HepG2 (cell line): ENCODE measurements around the gene FAM222B. TPM values are rescaled to one million over a fixed set of nuclear protein-coding genes. Genes with fewer than 3 reads are reported as not detected.

ENCODE experiments used
- AHR ChIP-seq: IDR thresholded peaks from 2 replicates; pipeline ENCODE4 v1.6.1; 2018; ENCODE audit warnings: missing genetic modification reagents, missing compliant biosample characterization
- ATF4 ChIP-seq, 2 experiments: fragments of 450-650 bp in 1 of 2; sonication (generic) in 1 of 2; formaldehyde crosslinking; IDR thresholded peaks; 2 replicates each; pipeline versions ENCODE4 v1.5.0 to v1.8.0; 2020 to 2022; ENCODE audit warnings: mild to moderate bottlenecking in 1 of 2, missing genetic modification reagents in 1 of 2
- BCL3 ChIP-seq: sonication (generic); formaldehyde crosslinking; IDR thresholded peaks from 2 replicates; pipeline ENCODE4 v1.5.1; 2020; ENCODE audit warnings: mild to moderate bottlenecking, missing genetic modification reagents, moderate library complexity
- HNRNPL ChIP-seq: fragments of 200-400 bp; formaldehyde crosslinking; IDR thresholded peaks from 2 replicates; pipeline ENCODE4 v1.6.1; 2017; ENCODE audit warnings: mild to moderate bottlenecking, low read depth, low read length
- HOXA9 ChIP-seq: sonication (generic); formaldehyde crosslinking; IDR thresholded peaks from 2 replicates; pipeline ENCODE4 v1.8.1; 2022; ENCODE audit warnings: missing genetic modification reagents, mild to moderate bottlenecking, moderate library complexity, borderline replicate concordance
- HOXD1 ChIP-seq: sonication (generic); formaldehyde crosslinking; IDR thresholded peaks from 2 replicates; pipeline ENCODE4 v1.5.0; 2020; ENCODE audit warnings: missing genetic modification reagents
- IRF1 ChIP-seq: sonication (generic); formaldehyde crosslinking; IDR thresholded peaks from 2 replicates; pipeline ENCODE4 v1.4.0; 2020; ENCODE audit warnings: low read depth, mild to moderate bottlenecking, missing genetic modification reagents
- MIER2 ChIP-seq: IDR thresholded peaks from 2 replicates; pipeline ENCODE4 v1.6.1; 2016; ENCODE audit warnings: missing biosample characterization, missing genetic modification reagents
- NAIF1 ChIP-seq: sonication (generic); formaldehyde crosslinking; IDR thresholded peaks from 2 replicates; pipeline ENCODE4 v1.5.0; 2020; ENCODE audit warnings: mild to moderate bottlenecking, missing genetic modification reagents, borderline replicate concordance
- NFE2L1 ChIP-seq: sonication (generic); formaldehyde crosslinking; IDR thresholded peaks from 2 replicates; pipeline ENCODE4 v1.4.0; 2020; ENCODE audit warnings: missing genetic modification reagents, mild to moderate bottlenecking, borderline replicate concordance
- NFKBIZ ChIP-seq: IDR thresholded peaks from 2 replicates; pipeline ENCODE4 v1.6.1; 2018; ENCODE audit warnings: missing genetic modification reagents, missing compliant biosample characterization
- PAF1 ChIP-seq: IDR thresholded peaks from 2 replicates; pipeline ENCODE4 v1.6.1; 2016; ENCODE audit warnings: missing genetic modification reagents, missing compliant biosample characterization
- POLR2A ChIP-seq, 2 experiments: IDR thresholded peaks; 2 replicates each; pipeline ENCODE4 v1.6.1; 2011; ENCODE audit warnings: low read depth in 2 of 2, low read length in 2 of 2, mild to moderate bottlenecking in 1 of 2, moderate library complexity in 1 of 2; ENCODE audit not compliant: insufficient read depth in 1 of 2
- SUZ12 ChIP-seq: fragments of 150-350 bp; IDR thresholded peaks from 2 replicates; pipeline ENCODE4 v1.6.1; 2014; ENCODE audit warnings: low read depth, low read length
- TEAD3 ChIP-seq: optimal IDR thresholded peaks from 2 replicates; pipeline ENCODE3; 2016; ENCODE audit warnings: borderline replicate concordance
- TP53 ChIP-seq: sonication (generic); formaldehyde crosslinking; conservative IDR thresholded peaks from 2 replicates; pipeline ENCODE4 v1.4.0; 2020; ENCODE audit warnings: missing genetic modification reagents
- TRIM24 ChIP-seq: sonication (generic); formaldehyde crosslinking; IDR thresholded peaks from 2 replicates; pipeline ENCODE4 v1.8.0; 2022; ENCODE audit warnings: mild to moderate bottlenecking, missing genetic modification reagents
- U2AF2 ChIP-seq: fragments of 200-400 bp; formaldehyde crosslinking; IDR thresholded peaks from 2 replicates; pipeline ENCODE4 v1.6.1; 2017; ENCODE audit warnings: low read depth, mild to moderate bottlenecking, low read length
- ZNF143 ChIP-seq: sonication (generic); formaldehyde crosslinking; IDR thresholded peaks from 2 replicates; pipeline ENCODE4 v1.4.0; 2020; ENCODE audit warnings: missing genetic modification reagents
- ZNF335 ChIP-seq: sonication (generic); formaldehyde crosslinking; IDR thresholded peaks from 2 replicates; pipeline ENCODE4 v1.4.0; 2020; ENCODE audit warnings: missing genetic modification reagents
- ZNF383 ChIP-seq: sonication (generic); formaldehyde crosslinking; IDR thresholded peaks from 2 replicates; pipeline ENCODE4 v1.4.0; 2020; ENCODE audit warnings: missing genetic modification reagents, mild to moderate bottlenecking, borderline replicate concordance
- ZNF672 ChIP-seq: sonication (generic); formaldehyde crosslinking; IDR thresholded peaks from 2 replicates; pipeline ENCODE4 v1.8.1; 2022; ENCODE audit warnings: missing genetic modification reagents
- ZNF691 ChIP-seq: sonication (generic); formaldehyde crosslinking; IDR thresholded peaks from 2 replicates; pipeline ENCODE4 v1.4.0; 2020; ENCODE audit warnings: missing genetic modification reagents, low read depth, mild to moderate bottlenecking, borderline replicate concordance
- ZNF740 ChIP-seq: sonication (generic); formaldehyde crosslinking; IDR thresholded peaks from 2 replicates; pipeline ENCODE4 v1.4.0; 2020; ENCODE audit warnings: missing genetic modification reagents
- polyA plus RNA-seq, 8 experiments: library from polyadenylated mRNA; depleted of rRNA in 3 of 8; stranded (reverse) in 7 of 8; unstranded in 1 of 8; fragments of >200 nt; fragmentation: Illumina TruSeq in 4 of 8; extraction: Trizol in 4 of 8; gene quantifications; 2 replicates each; pipeline versions ENCODE4 v1.2.1 to v1.2.3, GENCODE V29; 2011 to 2016; ENCODE audit warnings: low read depth in 4 of 8, missing spikeins in 1 of 8, mixed read lengths in 1 of 8; ENCODE audit not compliant: insufficient read depth in 1 of 8
- total RNA-seq, 5 experiments: library from RNA; depleted of rRNA; stranded (reverse); fragments of >200 nt; fragmentation: Illumina TruSeq; extraction: Trizol; gene quantifications; 2 replicates each; pipeline ENCODE4 v1.2.3, GENCODE V29; 2016; ENCODE audit warnings: low read depth in 1 of 5

Gene FAM222B
- total and polyA plus RNA-seq, 2 of the 13 experiments (the other 11 are each of a cell fraction or from before 2014, with no cell fraction given), result 3.5 to 7.3 TPM

GRCh38 chr17:28725166-28725659 is 117.4 kb downstream of the FAM222B start (continued):
- no peak for TF ChIP-seq AHR (CRISPR knock-in tag)
- TF ChIP-seq ZNF143 (CRISPR knock-in tag), result no peak
- TF ChIP-seq NFE2L1 (CRISPR knock-in tag), result no peak
- TF ChIP-seq ZNF335 (CRISPR knock-in tag), result no peak
- no peak for TF ChIP-seq IRF1
- no peak; the same call in 1 of the 2 replicates for TF ChIP-seq ZNF672 (CRISPR knock-in tag)
- peak; percentile 46 for TF ChIP-seq TEAD3 (CRISPR knock-in tag)
- TF ChIP-seq HOXA9, result 0 out of 2 replicates have a peak, but pooled peaks have one; percentile 29
- TF ChIP-seq TRIM24 (CRISPR knock-in tag), result no peak
- TF ChIP-seq ZNF740 (CRISPR knock-in tag), result no peak
- TF ChIP-seq U2AF2, result no peak
- TF ChIP-seq HOXD1, result no peak
- TF ChIP-seq NAIF1, result peak; percentile 52; the same call in 1 of the 2 replicates
- TF ChIP-seq ZNF383 (CRISPR knock-in tag), result no peak
- TF ChIP-seq NFKBIZ (CRISPR knock-in tag), result peak; percentile 19; the same call in 1 of the 2 replicates
- no peak for TF ChIP-seq SUZ12
- 0 out of 2 replicates have a peak, but pooled peaks have one; percentile 8 for TF ChIP-seq ZNF691 (CRISPR knock-in tag)
- no peak for TF ChIP-seq ATF4 (CRISPR knock-in tag; IDR thresholded peaks at IDR 0.05)
- peak; percentile 98 for TF ChIP-seq PAF1
- TF ChIP-seq BCL3 (CRISPR knock-in tag), result no peak
- no peak for TF ChIP-seq HNRNPL
- 0 out of 2 replicates have a peak, but pooled peaks have one; percentile 11 for TF ChIP-seq MIER2 (CRISPR knock-in tag)
- peak; percentile 65 to 80; a peak in 3 of 4 replicates for TF ChIP-seq POLR2A (IDR thresholded peaks at IDR 0.05; ENCODE audit: insufficient read depth in 1 of 2, low read depth in 2 of 2, low read length in 2 of 2)
- no peak for TF ChIP-seq TP53
